BJ (cell line): ENCODE results near the gene SLC7A8. TPM values are rescaled to one million over a fixed set of nuclear protein-coding genes. Genes with fewer than 3 reads are reported as not detected.

Source experiments
- CTCF ChIA-PET: fragments of 350-600 bp; formaldehyde crosslinking; extraction: SDS; loops from one replicate; lab custom pipeline; 2021; ENCODE audit warnings: antibody characterized with exemption, inconsistent platforms; lab: Yijun Ruan, JAX
- POLR2A ChIA-PET: fragments of 300-600 bp; sonication (Branson Sonifier 250); formaldehyde crosslinking; extraction: SDS; loops from one replicate; lab custom pipeline; 2021; ENCODE audit warnings: antibody characterized with exemption; lab: Charles Lee
- DNase-seq: peaks from one replicate; pipeline ENCODE4 v3.0.0-alpha.2; 2011; ENCODE audit warnings: low read depth
- H3K27me3 ChIP-seq: 2 replicates; pipeline ENCODE4 v1.6.0; 2011; ENCODE audit warnings: low read length; ENCODE audit not compliant: control insufficient read depth, insufficient read depth
- H3K36me3 ChIP-seq: 2 replicates; pipeline ENCODE4 v1.5.1; 2011; ENCODE audit warnings: low read length; ENCODE audit not compliant: control insufficient read depth, insufficient read depth
- H3K4me3 ChIP-seq: 2 replicates; pipeline ENCODE4 v1.5.1; 2011; ENCODE audit warnings: low read depth, mild to moderate bottlenecking, control low read depth, low read length
- polyA plus RNA-seq: library from polyadenylated mRNA; depleted of rRNA; stranded (reverse); fragments of >200 nt; gene quantifications from 2 replicates; pipeline ENCODE4 v1.2.3, GENCODE V29; 2011
- TF ChIP-seq, protein P1 (sequence below): IDR thresholded peaks from 2 replicates; pipeline ENCODE4 v1.5.1; 2011; ENCODE audit warnings: low read depth, mild to moderate bottlenecking, control low read depth, inconsistent platforms, low read length, moderate library complexity; ENCODE audit not compliant: insufficient read depth

Gene SLC7A8
- polyA plus RNA-seq, 1 experiment = 4.6 TPM

DNA sequence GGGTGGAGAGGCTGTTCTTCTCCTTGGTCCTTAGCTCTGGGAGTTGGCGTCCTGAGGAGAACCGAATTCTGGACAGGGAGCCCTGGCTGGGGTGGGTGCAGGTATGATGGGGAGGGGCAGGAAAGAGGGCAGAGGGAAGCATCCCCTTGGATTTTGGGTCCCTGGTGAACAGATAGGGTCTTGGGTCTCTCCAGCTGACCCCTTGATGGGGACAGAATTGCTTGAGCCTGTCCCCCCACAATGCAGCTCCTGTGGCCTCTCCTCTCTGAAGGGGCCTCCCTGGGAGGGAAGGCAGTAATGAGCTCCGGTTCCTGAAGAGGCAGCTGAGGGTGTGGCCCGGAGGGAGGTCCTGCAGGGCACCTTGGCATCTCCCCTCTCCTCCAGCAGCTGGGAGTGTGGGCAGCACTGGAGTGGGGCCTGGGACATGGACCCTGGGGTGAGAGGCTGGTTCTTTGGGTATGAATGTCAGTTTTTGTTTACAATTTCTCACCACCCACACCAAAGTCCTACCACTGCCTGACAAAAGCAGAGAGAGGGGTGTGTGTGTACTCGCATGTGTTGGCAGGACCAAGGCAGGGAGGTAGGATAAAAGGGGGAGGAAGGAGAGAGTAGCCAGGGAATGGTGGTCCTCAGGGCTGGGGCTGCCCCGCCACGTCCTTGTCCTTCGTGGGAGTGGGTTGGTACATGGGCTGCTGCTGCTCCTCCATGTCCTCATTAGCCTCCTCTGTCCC, 56.7 kb downstream of the SLC7A8 start:
- Histone ChIP-seq H3K27me3 (no peaks in the 10 kb centered on the region), H3K36me3 (no peaks in the 10 kb centered on the region), H3K4me3 (no peak overlapping the region)
- no peak for DNase-seq
- ChIA-PET CTCF (interaction anchor here (1.3 to 24.8 kb wide), 2 partner anchors 9 to 52 kb away, joined by 3 to 815 read pairs; partner anchors contain the start of gene SLC7A8), POLR2A (no interaction called here)
- TF ChIP-seq, protein P1, sequence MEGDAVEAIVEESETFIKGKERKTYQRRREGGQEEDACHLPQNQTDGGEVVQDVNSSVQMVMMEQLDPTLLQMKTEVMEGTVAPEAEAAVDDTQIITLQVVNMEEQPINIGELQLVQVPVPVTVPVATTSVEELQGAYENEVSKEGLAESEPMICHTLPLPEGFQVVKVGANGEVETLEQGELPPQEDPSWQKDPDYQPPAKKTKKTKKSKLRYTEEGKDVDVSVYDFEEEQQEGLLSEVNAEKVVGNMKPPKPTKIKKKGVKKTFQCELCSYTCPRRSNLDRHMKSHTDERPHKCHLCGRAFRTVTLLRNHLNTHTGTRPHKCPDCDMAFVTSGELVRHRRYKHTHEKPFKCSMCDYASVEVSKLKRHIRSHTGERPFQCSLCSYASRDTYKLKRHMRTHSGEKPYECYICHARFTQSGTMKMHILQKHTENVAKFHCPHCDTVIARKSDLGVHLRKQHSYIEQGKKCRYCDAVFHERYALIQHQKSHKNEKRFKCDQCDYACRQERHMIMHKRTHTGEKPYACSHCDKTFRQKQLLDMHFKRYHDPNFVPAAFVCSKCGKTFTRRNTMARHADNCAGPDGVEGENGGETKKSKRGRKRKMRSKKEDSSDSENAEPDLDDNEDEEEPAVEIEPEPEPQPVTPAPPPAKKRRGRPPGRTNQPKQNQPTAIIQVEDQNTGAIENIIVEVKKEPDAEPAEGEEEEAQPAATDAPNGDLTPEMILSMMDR = no peak

- H3K36me3 ChIP-seq = no peaks in the 10 kb centered on the region
- TF ChIP-seq, protein P1 = no peak
- ChIA-PET POLR2A (no interaction called here), CTCF (interaction anchor here (1.3 to 24.8 kb wide), 3 partner anchors 10 to 53 kb away, joined by 3 to 815 read pairs (median 9); partner anchors contain the start of gene SLC7A8)
- no peaks in the 10 kb centered on the region for H3K27me3 ChIP-seq
- DNase-seq = no peak
- no peak overlapping the region for H3K4me3 ChIP-seq
Measured at GRCh38 chr14:23125933-23126524, 57.4 kb downstream of the SLC7A8 start.

DNA sequence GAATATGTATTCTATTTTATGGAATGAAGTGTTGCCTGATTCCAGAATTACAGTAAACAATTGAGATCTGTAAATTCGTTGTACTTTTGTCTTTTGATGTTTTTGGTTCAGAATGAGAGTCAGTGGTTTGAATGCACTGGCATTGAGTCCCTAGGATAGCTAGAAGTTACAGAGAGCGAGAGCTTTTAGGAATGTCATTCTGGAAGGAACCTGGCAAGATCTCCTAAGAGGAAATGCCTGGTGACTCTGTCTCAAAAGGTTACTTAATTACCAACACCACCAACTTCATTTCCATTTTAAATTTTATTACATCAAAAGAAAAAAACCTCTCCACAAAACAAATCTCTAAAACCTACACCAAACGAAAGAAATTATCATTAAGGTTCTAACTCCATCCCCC, 58.4 kb downstream of the SLC7A8 start:
- TF ChIP-seq, protein P1 = no peak
- Histone ChIP-seq H3K4me3 (no peak overlapping the region), H3K36me3 (no peaks in the 10 kb centered on the region), H3K27me3 (no peaks in the 10 kb centered on the region)
- CTCF ChIA-PET = interaction anchor here (0.7 to 24.8 kb wide), 5 partner anchors 11 to 56 kb away, joined by 3 to 815 read pairs (median 5); partner anchors contain the start of gene SLC7A8
- POLR2A ChIA-PET = no interaction called here
- no peak for DNase-seq

GRCh38 chr14:23124337-23124954, 59.0 kb downstream of the SLC7A8 start:
- DNase-seq = no peak
- Histone ChIP-seq H3K4me3 (no peak overlapping the region), H3K36me3 (no peaks in the 10 kb centered on the region), H3K27me3 (no peaks in the 10 kb centered on the region)
- POLR2A ChIA-PET = no interaction called here
- TF ChIP-seq, protein P1 = no peak
- CTCF ChIA-PET = interaction anchor here (1.0 to 24.8 kb wide), 4 partner anchors 10 to 56 kb away, joined by 3 to 815 read pairs (median 7); partner anchors contain the start of gene SLC7A8

DNA sequence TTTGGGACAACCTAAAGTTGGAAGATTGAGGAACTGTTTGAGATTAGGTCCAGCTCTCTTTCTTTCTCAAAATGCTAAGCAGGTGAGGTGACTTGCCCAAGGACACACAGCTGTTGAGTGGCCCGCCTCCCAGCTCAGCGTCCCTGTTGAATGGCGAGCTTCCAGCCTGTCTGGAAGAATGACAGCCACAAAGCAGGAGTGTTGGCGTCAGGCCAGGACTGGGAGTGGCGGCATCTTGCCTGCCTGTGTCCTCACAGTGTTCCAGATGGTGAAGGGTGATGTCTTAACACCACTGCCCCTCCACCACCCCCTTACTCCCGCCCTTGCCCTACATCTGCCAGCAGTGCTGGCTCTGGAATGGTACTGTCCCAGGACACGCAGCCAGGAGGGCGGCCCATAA, 60.0 kb downstream of the SLC7A8 start:
- ChIA-PET POLR2A (no interaction called here), CTCF (interaction anchor here (1.2 to 24.8 kb wide), 3 partner anchors 9 to 66 kb away, joined by 4 to 815 read pairs (median 9); partner anchors contain the start of genes CDH24 and SLC7A8)
- H3K36me3 ChIP-seq = no peaks in the 10 kb centered on the region
- H3K27me3 ChIP-seq = no peaks in the 10 kb centered on the region
- DNase-seq = no peak
- H3K4me3 ChIP-seq = no peak overlapping the region
- TF ChIP-seq, protein P1 = no peak
